H9 (cell line): ENCODE results near the gene POU2AF3. TPM values are rescaled to one million over a fixed set of nuclear protein-coding genes. Genes with fewer than 3 reads are reported as not detected.

ENCODE experiments used
- DNase-seq: peaks from one replicate; pipeline ENCODE4 v3.0.0-alpha.2; 2017
- H2AFZ ChIP-seq: one replicate; pipeline ENCODE4 v1.6.1; 2013; ENCODE audit warnings: mild to moderate bottlenecking, low read length, control low read depth, moderate library complexity
- H2AK5ac ChIP-seq: 2 replicates; pipeline ENCODE4 v1.6.1; 2013; ENCODE audit warnings: low read length, control low read depth, mixed read lengths; ENCODE audit not compliant: insufficient read length
- H2BK120ac ChIP-seq: one replicate; pipeline ENCODE4 v1.6.1; 2013; ENCODE audit warnings: low read depth, mild to moderate bottlenecking, low read length, control low read depth, inconsistent platforms; ENCODE audit not compliant: poor library complexity, severe bottlenecking
- H2BK12ac ChIP-seq: 2 replicates; pipeline ENCODE4 v1.6.1; 2013; ENCODE audit warnings: low read length, control low read depth, mixed read lengths, low read depth; ENCODE audit not compliant: insufficient read length
- H2BK15ac ChIP-seq: 2 replicates; pipeline ENCODE4 v1.6.1; 2013; ENCODE audit warnings: low read depth, low read length, control low read depth
- H2BK20ac ChIP-seq: one replicate; pipeline ENCODE4 v1.6.1; 2013; ENCODE audit warnings: low read depth, mild to moderate bottlenecking, low read length, control low read depth, inconsistent platforms; ENCODE audit not compliant: poor library complexity, severe bottlenecking
- H2BK5ac ChIP-seq: 2 replicates; pipeline ENCODE4 v1.6.1; 2013; ENCODE audit warnings: low read length, control low read depth, mixed read lengths; ENCODE audit not compliant: insufficient read length
- H3K14ac ChIP-seq: 2 replicates; pipeline ENCODE4 v1.6.1; 2013; ENCODE audit warnings: low read length, control low read depth; ENCODE audit not compliant: insufficient read depth
- H3K18ac ChIP-seq: 2 replicates; pipeline ENCODE4 v1.6.1; 2013; ENCODE audit warnings: low read depth, mild to moderate bottlenecking, mixed read lengths, low read length, control low read depth; ENCODE audit not compliant: insufficient read length
- H3K23ac ChIP-seq: 2 replicates; pipeline ENCODE4 v1.6.1; 2013; ENCODE audit warnings: low read length, control low read depth, mixed read lengths, low read depth; ENCODE audit not compliant: insufficient read length
- H3K23me2 ChIP-seq: 2 replicates; pipeline ENCODE4 v1.6.1; 2013; ENCODE audit warnings: low read depth, mild to moderate bottlenecking, mixed read lengths, low read length, control low read depth; ENCODE audit not compliant: insufficient read length, poor library complexity, severe bottlenecking
- H3K27ac ChIP-seq: 2 replicates; pipeline ENCODE4 v1.5.1; 2013; ENCODE audit warnings: low read length, control low read depth, mixed read lengths, low read depth; ENCODE audit not compliant: insufficient read length
- H3K27me3 ChIP-seq: 2 replicates; pipeline ENCODE4 v1.6.1; 2013; ENCODE audit warnings: low read length, control low read depth, inconsistent platforms; ENCODE audit not compliant: insufficient read depth
- H3K4ac ChIP-seq: 2 replicates; pipeline ENCODE4 v1.6.1; 2013; ENCODE audit warnings: low read depth, mild to moderate bottlenecking, control low read depth, inconsistent platforms, low read length, moderate library complexity
- H3K4me1 ChIP-seq: 2 replicates; pipeline ENCODE4 v1.6.1; 2013; ENCODE audit warnings: low read length, control low read depth, inconsistent platforms; ENCODE audit not compliant: insufficient read depth
- H3K4me2 ChIP-seq: 2 replicates; pipeline ENCODE4 v1.6.1; 2013; ENCODE audit warnings: low read length, control low read depth, mixed read lengths; ENCODE audit not compliant: insufficient read length, insufficient read depth
- H3K56ac ChIP-seq: 2 replicates; pipeline ENCODE4 v1.6.1; 2013; ENCODE audit warnings: low read depth, mild to moderate bottlenecking, mixed read lengths, low read length, control low read depth; ENCODE audit not compliant: insufficient read length
- H3K79me1 ChIP-seq: 2 replicates; pipeline ENCODE4 v1.6.1; 2013; ENCODE audit warnings: low read depth, mild to moderate bottlenecking, moderate library complexity, low read length, control low read depth, inconsistent platforms; ENCODE audit not compliant: insufficient read depth, poor library complexity, severe bottlenecking
- H3K79me2 ChIP-seq: 2 replicates; pipeline ENCODE4 v1.6.1; 2013; ENCODE audit warnings: low read length, control low read depth, inconsistent platforms; ENCODE audit not compliant: insufficient read depth
- H3K9ac ChIP-seq: 2 replicates; pipeline ENCODE4 v1.6.1; 2013; ENCODE audit warnings: low read length, control low read depth, mixed read lengths; ENCODE audit not compliant: insufficient read length; ENCODE audit errors: extremely low read depth
- H3K9me3 ChIP-seq: one replicate; pipeline ENCODE4 v1.6.1; 2013; ENCODE audit warnings: low read depth, low read length, inconsistent platforms; ENCODE audit not compliant: control insufficient read depth
- H3T11ph ChIP-seq: one replicate; pipeline ENCODE4 v1.6.1; 2013; ENCODE audit warnings: mild to moderate bottlenecking, low read length, control low read depth, inconsistent platforms
- H4K20me1 ChIP-seq: one replicate; pipeline ENCODE4 v1.6.1; 2013; ENCODE audit not compliant: control insufficient read depth, insufficient read length, insufficient read depth
- H4K5ac ChIP-seq: 2 replicates; pipeline ENCODE4 v1.6.1; 2013; ENCODE audit warnings: low read depth, mild to moderate bottlenecking, mixed read lengths, low read length, control low read depth; ENCODE audit not compliant: insufficient read length
- H4K8ac ChIP-seq: replicated peaks from 2 replicates; pipeline ENCODE4 v1.6.1; 2013; ENCODE audit warnings: low read length, control low read depth, mixed read lengths, low read depth; ENCODE audit not compliant: insufficient read length
- H4K91ac ChIP-seq: 2 replicates; pipeline ENCODE4 v1.6.1; 2013; ENCODE audit warnings: low read depth, mild to moderate bottlenecking, moderate library complexity, mixed read lengths, low read length, control low read depth; ENCODE audit not compliant: insufficient read length
- H3K27ac Mint-ChIP-seq, 3 experiments: 2 replicates in 2 of 3; 3 replicates in 1 of 3; pipeline ENCODE4 v1.8.0; 2020 to 2021; ENCODE audit warnings: mixed read lengths in 3 of 3, mild to moderate bottlenecking in 1 of 3, moderate library complexity in 1 of 3
- H3K27me3 Mint-ChIP-seq: 2 replicates; pipeline ENCODE4 v1.8.0; 2021; ENCODE audit warnings: low read depth, mild to moderate bottlenecking, moderate library complexity, mixed read lengths
- H3K36me3 Mint-ChIP-seq, 3 experiments: 2 replicates in 2 of 3; 3 replicates in 1 of 3; pipeline ENCODE4 v1.8.0; 2020 to 2021; ENCODE audit warnings: low read depth in 3 of 3, mixed read lengths in 3 of 3; ENCODE audit not compliant: insufficient read depth in 1 of 3
- H3K4me1 Mint-ChIP-seq, 2 experiments: 2 replicates each; pipeline ENCODE4 v1.8.0; 2020; ENCODE audit warnings: mixed read lengths in 2 of 2
- H3K4me3 Mint-ChIP-seq, 2 experiments: 2 replicates in 1 of 2; 3 replicates in 1 of 2; pipeline ENCODE4 v1.8.0; 2020 to 2021; ENCODE audit warnings: mild to moderate bottlenecking in 2 of 2, mixed read lengths in 2 of 2, moderate library complexity in 1 of 2
- H3K9me3 Mint-ChIP-seq, 2 experiments: 2 replicates in 1 of 2; 3 replicates in 1 of 2; pipeline ENCODE4 v1.8.0; 2020; ENCODE audit warnings: mild to moderate bottlenecking in 2 of 2, mixed read lengths in 2 of 2, moderate library complexity in 1 of 2
- WGBS: extraction: QIAGEN DNeasy Blood & Tissue Kit; methylation state at CpG from one replicate; pipeline ENCODE4 v1.1.7; 2013; ENCODE audit warnings: missing lambda C conversion rate, low lambda C conversion rate, mixed read lengths; ENCODE audit not compliant: insufficient read length; ENCODE audit errors: extremely low coverage; 5-methylcytosine and 5-hydroxymethylcytosine counted together
- total RNA-seq: library from RNA; stranded (reverse); gene quantifications from 2 replicates; pipeline ENCODE4 v1.2.1, GENCODE V29; 2021
- TF ChIP-seq, protein P1 (sequence below): fragments of 200-600 bp; sonication (generic); conservative IDR thresholded peaks from 3 replicates; pipeline ENCODE4 v1.8.0; 2021; ENCODE audit warnings: antibody characterized with exemption, mild to moderate bottlenecking

POU2AF3 gene
- total RNA-seq, 1 experiment from 2014 or later, result 0.52 TPM

DNA sequence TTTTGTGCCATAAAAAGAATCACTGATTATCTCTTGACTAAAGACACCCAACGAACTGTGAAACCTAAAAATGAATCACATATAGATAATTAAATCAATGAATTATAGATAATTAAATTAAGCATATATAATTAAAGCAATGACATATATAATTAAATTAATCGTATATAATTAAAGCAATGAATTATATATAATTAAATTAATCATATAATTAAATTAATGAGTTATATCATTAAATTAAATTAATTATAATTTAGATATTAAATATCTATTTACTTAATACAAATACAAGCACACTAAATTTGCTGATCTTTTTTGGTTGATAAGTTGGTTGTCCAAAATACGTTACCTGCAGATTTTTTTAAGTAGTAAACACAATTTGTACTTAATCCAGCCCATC, 49.8 kb downstream of the POU2AF3 start:
- no peak overlapping the region for H3K27ac ChIP-seq
- H3K36me3 Mint-ChIP-seq, result no peaks in the 10 kb centered on the region
- no peaks in the 10 kb centered on the region for H3K79me2 ChIP-seq
- no peak overlapping the region for H2BK15ac ChIP-seq
- no peak overlapping the region for H2BK5ac ChIP-seq
- no peaks in the 10 kb centered on the region for H4K20me1 ChIP-seq
- no peak overlapping the region for H2BK12ac ChIP-seq
- no peaks in the 10 kb centered on the region for H3K9me3 ChIP-seq
- no peaks in the 10 kb centered on the region; the same call in 1 of the 2 replicates for H3K4me1 ChIP-seq
- no peak overlapping the region for H3K14ac ChIP-seq
- no peak overlapping the region for H3K4me2 ChIP-seq
- H4K8ac ChIP-seq, result no peak overlapping the region
- WGBS, result no CpG with 5 or more reads among the region's 3 CpGs
- no peak overlapping the region for H3K4ac ChIP-seq
- H2AK5ac ChIP-seq, result no peak overlapping the region
- H2AFZ ChIP-seq, result no peak overlapping the region
- H4K5ac ChIP-seq, result no peak overlapping the region
- no peak overlapping the region for H3K9ac ChIP-seq
- H3K27me3 ChIP-seq, result no peaks in the 10 kb centered on the region; the same call in 1 of the 2 replicates
- H3K4me3 Mint-ChIP-seq, result no peak overlapping the region
- no peaks in the 10 kb centered on the region for H3K27me3 Mint-ChIP-seq
- no peaks in the 10 kb centered on the region for H3K79me1 ChIP-seq
- no peak overlapping the region for H2BK120ac ChIP-seq
- no peak overlapping the region for H3K27ac Mint-ChIP-seq
- TF ChIP-seq, protein P1, sequence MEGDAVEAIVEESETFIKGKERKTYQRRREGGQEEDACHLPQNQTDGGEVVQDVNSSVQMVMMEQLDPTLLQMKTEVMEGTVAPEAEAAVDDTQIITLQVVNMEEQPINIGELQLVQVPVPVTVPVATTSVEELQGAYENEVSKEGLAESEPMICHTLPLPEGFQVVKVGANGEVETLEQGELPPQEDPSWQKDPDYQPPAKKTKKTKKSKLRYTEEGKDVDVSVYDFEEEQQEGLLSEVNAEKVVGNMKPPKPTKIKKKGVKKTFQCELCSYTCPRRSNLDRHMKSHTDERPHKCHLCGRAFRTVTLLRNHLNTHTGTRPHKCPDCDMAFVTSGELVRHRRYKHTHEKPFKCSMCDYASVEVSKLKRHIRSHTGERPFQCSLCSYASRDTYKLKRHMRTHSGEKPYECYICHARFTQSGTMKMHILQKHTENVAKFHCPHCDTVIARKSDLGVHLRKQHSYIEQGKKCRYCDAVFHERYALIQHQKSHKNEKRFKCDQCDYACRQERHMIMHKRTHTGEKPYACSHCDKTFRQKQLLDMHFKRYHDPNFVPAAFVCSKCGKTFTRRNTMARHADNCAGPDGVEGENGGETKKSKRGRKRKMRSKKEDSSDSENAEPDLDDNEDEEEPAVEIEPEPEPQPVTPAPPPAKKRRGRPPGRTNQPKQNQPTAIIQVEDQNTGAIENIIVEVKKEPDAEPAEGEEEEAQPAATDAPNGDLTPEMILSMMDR, result no peak
- H3K18ac ChIP-seq, result no peak overlapping the region
- H3K9me3 Mint-ChIP-seq, result no peaks in the 10 kb centered on the region; a peak in 1 of 5 replicates
- peaks cover 4 to 5% of the 10 kb centered on the region in 2 experiments; a peak in 2 of 4 replicates for H3K4me1 Mint-ChIP-seq
- no peak overlapping the region for H4K91ac ChIP-seq
- no peak overlapping the region for H3K56ac ChIP-seq
- H3K23me2 ChIP-seq, result no peaks in the 10 kb centered on the region
- no peak overlapping the region for H3K23ac ChIP-seq
- DNase-seq, result no peak
- H3T11ph ChIP-seq, result no peak overlapping the region
- no peak overlapping the region for H2BK20ac ChIP-seq
